ENCODE results near the gene LRBA.

LRBA gene

DNA sequence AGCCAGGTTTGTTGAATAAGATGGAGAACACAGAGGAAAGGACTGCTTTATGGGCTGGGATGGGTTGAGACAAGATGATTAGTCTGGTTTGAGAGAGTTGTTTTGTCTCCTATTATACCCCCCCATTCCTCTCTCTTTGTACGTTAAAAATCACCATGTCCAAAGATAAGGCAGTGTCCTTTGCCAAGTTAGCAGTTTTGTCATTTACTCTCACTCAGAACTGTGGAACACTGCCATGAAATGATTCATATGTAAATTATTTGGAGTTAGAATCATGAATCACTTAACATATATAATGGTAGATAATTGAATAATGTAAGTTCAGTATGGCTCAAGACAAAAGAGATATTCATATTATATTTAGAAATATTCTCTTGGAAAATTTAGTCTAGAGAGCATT is 785.6 kb downstream of the LRBA start:
- DNase-seq: no peak

DNA sequence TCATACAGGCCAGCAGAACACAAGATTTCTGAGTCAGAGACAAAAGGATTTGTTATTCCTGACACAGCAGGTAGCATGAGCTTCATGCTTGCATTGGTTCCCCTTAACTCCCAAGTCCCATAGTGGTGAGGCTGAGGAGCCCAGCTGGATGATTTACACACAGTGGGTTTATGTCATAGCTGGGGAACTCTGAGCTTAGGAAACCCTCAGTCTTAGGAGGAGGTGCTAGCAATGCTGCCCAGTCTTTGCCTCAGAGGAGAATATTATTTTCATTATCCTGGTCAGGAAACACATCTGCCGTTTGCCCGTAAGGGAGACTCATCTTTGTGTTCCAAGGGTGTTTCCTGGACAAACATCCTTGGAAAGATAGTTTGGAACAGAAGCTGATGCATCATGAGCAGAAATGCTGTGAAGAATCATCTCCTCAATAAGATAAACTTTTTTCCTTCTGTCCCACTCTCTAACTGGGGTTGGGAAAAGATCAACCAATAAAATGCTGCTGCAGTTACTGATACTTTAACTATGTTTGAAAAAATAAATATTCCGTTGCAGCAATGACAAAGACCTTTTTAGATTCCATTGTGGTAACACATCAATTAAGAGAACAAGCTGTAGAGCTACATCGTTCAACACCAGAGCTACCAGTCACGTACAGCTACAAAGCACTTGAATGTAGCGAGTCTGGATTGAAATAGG is 790.0 kb downstream of the LRBA start:
- no peak for DNase-seq

DNA sequence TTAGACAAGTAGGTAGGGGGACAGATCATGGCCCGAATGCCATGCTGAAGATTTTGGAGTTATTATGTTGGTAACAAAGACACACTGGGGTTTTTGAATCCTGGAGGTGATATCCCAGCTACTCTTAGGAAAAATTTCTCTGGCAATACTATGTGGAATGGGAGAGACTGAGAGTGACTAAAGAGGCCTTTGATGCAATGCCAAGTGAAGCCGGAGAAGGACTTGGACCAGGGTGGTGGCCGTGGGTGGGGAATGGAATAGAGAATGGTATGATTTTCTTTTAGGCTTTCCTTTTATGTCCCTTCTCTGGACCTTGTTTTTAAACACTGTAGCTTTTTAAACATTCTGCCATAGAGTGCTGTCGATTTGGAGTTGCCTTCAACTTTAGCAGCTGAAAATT is 795.2 kb downstream of the LRBA start:
- no peak for DNase-seq

DNA sequence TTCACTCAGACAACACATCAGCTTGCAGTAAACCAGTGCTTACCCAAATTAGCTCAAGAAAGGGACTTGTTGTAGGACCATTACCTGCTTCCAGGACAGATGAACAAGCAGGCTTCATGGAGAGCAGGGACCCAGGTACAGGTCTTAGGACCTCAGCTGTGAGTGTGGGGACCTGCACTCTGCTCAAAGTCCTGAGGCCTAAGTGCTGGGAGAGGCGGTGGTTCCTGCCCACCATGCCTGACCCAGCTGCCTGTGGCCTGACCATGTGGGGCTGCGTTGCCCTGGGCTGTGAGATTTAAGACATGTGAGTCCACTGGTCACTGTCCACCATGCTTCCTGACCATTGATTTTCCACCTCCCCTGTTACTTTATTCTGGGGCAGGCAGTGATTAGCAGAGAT is 796.6 kb downstream of the LRBA start:
- DNase-seq: no peak

DNA sequence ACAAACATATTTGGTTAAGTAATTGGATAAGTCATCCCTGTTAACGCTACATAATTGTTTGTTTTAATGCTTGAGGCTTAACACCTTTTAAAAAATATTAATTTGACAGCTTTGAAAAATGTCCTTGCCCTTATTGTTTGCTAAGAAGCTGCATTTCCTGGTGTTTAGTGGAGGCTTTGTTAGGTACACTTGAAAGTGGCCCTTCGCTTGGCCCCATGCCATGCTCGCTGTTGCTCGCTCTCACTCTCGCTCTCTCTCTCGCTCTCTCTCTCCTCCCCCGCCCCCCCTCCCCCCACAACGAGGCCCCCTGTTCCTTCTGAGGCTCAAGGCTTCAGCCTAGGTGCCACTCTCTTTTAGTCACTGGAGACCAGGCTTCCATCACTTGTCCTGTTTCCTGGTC is 797.3 kb downstream of the LRBA start:
- no peak for DNase-seq

DNA sequence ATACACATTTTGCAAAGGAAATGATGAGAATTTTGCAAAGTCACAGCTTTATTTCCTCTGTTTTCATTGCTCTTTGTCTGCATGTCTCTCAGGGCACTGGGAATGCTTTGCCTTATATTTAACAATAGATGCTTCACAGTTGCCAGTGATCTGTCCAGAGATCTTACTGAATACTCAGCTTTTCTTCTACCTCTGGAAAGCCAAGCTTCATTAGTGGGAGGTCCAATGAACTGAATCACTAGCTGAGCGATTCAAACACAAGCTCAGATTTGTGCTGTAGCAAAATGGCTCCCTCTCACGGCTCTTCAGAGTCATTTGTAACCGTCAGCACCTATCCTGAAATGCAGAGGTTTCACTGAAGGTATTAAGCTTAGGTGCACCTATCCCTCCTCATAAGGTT is 797.9 kb downstream of the LRBA start:
- DNase-seq: no peak

DNA sequence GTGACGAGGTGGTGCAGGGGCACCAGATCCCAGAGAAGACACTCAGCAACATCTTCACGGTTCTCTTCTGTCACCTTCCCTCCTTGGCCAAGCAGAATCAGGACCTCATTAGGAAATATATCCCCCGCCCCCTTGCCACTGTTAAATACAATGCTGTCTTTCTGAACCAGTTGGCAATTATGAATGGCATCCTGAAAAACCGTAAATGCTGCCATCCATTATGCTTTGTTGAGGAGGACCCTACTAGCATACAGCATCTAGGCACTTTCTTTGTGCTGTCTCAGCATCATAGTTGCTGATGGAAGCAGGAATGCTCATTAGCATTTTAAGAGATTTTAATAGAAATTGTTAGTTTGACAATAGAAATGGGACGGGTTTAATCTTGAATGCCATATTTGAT is 798.4 kb downstream of the LRBA start:
- no peak for DNase-seq

DNA sequence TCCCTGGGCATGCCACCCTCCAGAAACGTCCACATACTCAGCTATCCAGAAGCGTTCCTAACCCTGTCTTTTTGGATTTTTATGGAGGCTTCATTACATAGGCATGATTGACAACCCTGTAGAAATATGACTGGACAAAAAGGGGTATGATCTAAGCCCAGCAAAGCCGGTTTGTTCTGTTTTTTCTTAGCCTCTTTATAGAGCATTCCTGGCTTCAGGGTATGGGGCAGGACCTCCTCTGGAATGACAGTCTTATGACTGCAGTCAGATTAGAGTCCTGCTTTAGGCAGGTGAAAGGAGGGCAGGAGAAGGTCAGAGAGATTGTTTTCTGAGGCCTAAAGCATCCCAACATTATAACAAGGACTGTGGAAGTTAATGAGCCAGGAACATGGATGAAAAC is 799.5 kb downstream of the LRBA start:
- DNase-seq: no peak
